Transverse colon (tissue), 4 donors: ENCODE data around the gene KCTD1. TPM values are rescaled to one million over a fixed set of nuclear protein-coding genes. Genes with fewer than 3 reads are reported as not detected.

Experiments used
- DNase-seq: peaks from one replicate; pipeline ENCODE4 v3.0.0-alpha.2; 2019
- H3K27ac ChIP-seq, 4 donors: fragments of 200-600 bp; sonication (generic); 2 replicates each; pipeline ENCODE4 v1.5.1; 2016 to 2018; ENCODE audit warnings: inconsistent platforms in 4 of 4
- H3K27me3 ChIP-seq: fragments of 200-600 bp; sonication (generic); 2 replicates; pipeline ENCODE4 v1.5.1; 2017; ENCODE audit warnings: inconsistent platforms
- H3K36me3 ChIP-seq, 4 donors: fragments of 200-600 bp; sonication (generic); 2 replicates each; pipeline ENCODE4 v1.5.1; 2017 to 2019; ENCODE audit warnings: inconsistent platforms in 4 of 4
- H3K4me1 ChIP-seq, 4 donors: fragments of 200-600 bp; sonication (generic); 2 replicates each; pipeline ENCODE4 v1.5.1; 2017 to 2020; ENCODE audit warnings: inconsistent platforms in 4 of 4
- H3K4me3 ChIP-seq, 4 donors: fragments of 200-600 bp; sonication (generic); 1 replicate in 1 of 4; 2 replicates in 3 of 4; pipeline versions ENCODE4 v1.5.1 to v1.6.1; 2017 to 2019; ENCODE audit warnings: inconsistent platforms in 4 of 4
- H3K9me3 ChIP-seq, 2 donors: fragments of 200-600 bp; sonication (generic); 2 replicates each; pipeline ENCODE4 v1.5.1; 2017 to 2019; ENCODE audit warnings: inconsistent platforms in 2 of 2
- CTCF ChIP-seq, 5 experiments: fragments of 200-600 bp in 3 of 5; fragments of 450-650 bp in 2 of 5; sonication (generic) in 3 of 5; IDR thresholded peaks; 1 replicate in 2 of 5; 2 replicates in 3 of 5; pipeline ENCODE4 v1.5.1; 2016 to 2017; ENCODE audit warnings: antibody characterized with exemption in 5 of 5, inconsistent platforms in 3 of 5, mild to moderate bottlenecking in 2 of 5, moderate library complexity in 1 of 5
- EP300 ChIP-seq: sonication (generic); formaldehyde crosslinking; IDR thresholded peaks from one replicate; pipeline ENCODE4 v1.6.1; 2017; ENCODE audit warnings: antibody characterized with exemption, low read depth
- POLR2A ChIP-seq: fragments of 450-650 bp; IDR thresholded peaks from one replicate; pipeline ENCODE4 v1.6.1; 2016; ENCODE audit warnings: antibody characterized with exemption, mild to moderate bottlenecking, moderate library complexity
- POLR2AphosphoS5 ChIP-seq, 3 donors: sonication (generic); formaldehyde crosslinking; IDR thresholded peaks; one replicate each; pipeline ENCODE4 v1.6.1; 2016; ENCODE audit warnings: antibody characterized with exemption in 3 of 3
- WGBS, 2 donors: methylation state at CpG; one replicate each; pipeline ENCODE4 v1.1.5; 2018; ENCODE audit warnings: low coverage in 1 of 2; 5-methylcytosine and 5-hydroxymethylcytosine counted together
- in situ Hi-C, 4 donors: fragments of 200-750 bp; cut with MboI; loops; one replicate each; pipeline versions ENCODE4 v1.15.0 to v1.15.1; 2017; ENCODE audit warnings: low sequenced_read_pairs in 3 of 4, low pct_ligation_motif_present in 1 of 4, low pct_unique_long_range_greater_than_20kb in 1 of 4
- intact Hi-C: fragments of 100-400 bp; cut with DNase I; formaldehyde crosslinking; loops from one replicate; pipeline ENCODE4 v1.15.1; 2023; ENCODE audit warnings: low total_unique reads
- total RNA-seq, 4 donors: library from RNA; depleted of rRNA; stranded (reverse); fragments of >200 nt; gene quantifications; one replicate each; pipeline ENCODE4 v1.1.0, GENCODE V29; 2016

Gene KCTD1
- total RNA-seq, 4 donors from 2014 or later: 9.0 to 42.3 (median 13.5) TPM

GRCh38 chr18:26544451-26544850 lies 3.9 kb downstream of the KCTD1 start:
- no peaks in the 10 kb centered on the region for H3K36me3 ChIP-seq
- H3K27ac ChIP-seq: no peak overlapping the region
- peaks cover 0 to 46% (median 32%) of the 10 kb centered on the region in 4 donors for H3K4me1 ChIP-seq
- no peak for DNase-seq
- no peak overlapping the region for H3K4me3 ChIP-seq
- 76 to 84% methylated on average over 4 of the region's 4 CpGs for WGBS, 2 donors
- H3K9me3 ChIP-seq: no peaks in the 10 kb centered on the region
- TF ChIP-seq POLR2AphosphoS5 (IDR thresholded peaks at IDR 0.05) (no peak), CTCF (IDR thresholded peaks at IDR 0.05) (no peak), EP300 (no peak)
- H3K27me3 ChIP-seq: peaks cover 6% of the 10 kb centered on the region
- intact Hi-C loops: no loop called here
- in situ Hi-C loops: no loop called here

- Histone ChIP-seq H3K4me3 (no peak overlapping the region), H3K27ac (no peak overlapping the region), H3K9me3 (no peaks in the 10 kb centered on the region), H3K4me1 (peaks cover 0 to 43% (median 29%) of the 10 kb centered on the region in 4 donors), H3K27me3 (no peaks in the 10 kb centered on the region), H3K36me3 (no peaks in the 10 kb centered on the region)
- intact Hi-C loops (no loop called here), in situ Hi-C loops (no loop called here)
- WGBS, 2 donors: 35% methylated on average over 1 of the region's 1 CpG; no CpG with 5 or more reads in 1 of the 2 donors
- TF ChIP-seq CTCF (IDR thresholded peaks at IDR 0.05): no peak
- no peak for TF ChIP-seq POLR2AphosphoS5 (IDR thresholded peaks at IDR 0.05)
- no peak for TF ChIP-seq EP300
- no peak for DNase-seq
Observed at GRCh38 chr18:26543373-26543772, 5.0 kb downstream of the KCTD1 start.

GRCh38 chr18:26540043-26540628 lies 8.2 kb downstream of the KCTD1 start:
- no peaks in the 10 kb centered on the region for H3K27me3 ChIP-seq
- no peak overlapping the region for H3K27ac ChIP-seq
- intact Hi-C loops (no loop called here), in situ Hi-C loops (no loop called here)
- TF ChIP-seq CTCF (IDR thresholded peaks at IDR 0.05) (no peak), POLR2AphosphoS5 (IDR thresholded peaks at IDR 0.05) (no peak), POLR2A (no peak), EP300 (no peak)
- no peaks in the 10 kb centered on the region for H3K36me3 ChIP-seq
- no peak overlapping the region for H3K4me3 ChIP-seq
- WGBS, 2 donors: 83 to 84% methylated on average over 2 to 6 of the region's 6 CpGs
- no peaks in the 10 kb centered on the region for H3K9me3 ChIP-seq
- peaks cover 0 to 21% (median 16%) of the 10 kb centered on the region in 4 donors for H3K4me1 ChIP-seq
- DNase-seq: no peak

GRCh38 chr18:26538524-26538923 lies 9.8 kb downstream of the KCTD1 start:
- intact Hi-C loops: no loop called here
- Histone ChIP-seq H3K4me3 (no peak overlapping the region), H3K27ac (no peak overlapping the region), H3K36me3 (no peaks in the 10 kb centered on the region), H3K4me1 (peaks cover 0 to 6% (median 4%) of the 10 kb centered on the region in 4 donors), H3K9me3 (no peaks in the 10 kb centered on the region), H3K27me3 (no peaks in the 10 kb centered on the region)
- in situ Hi-C loops: no loop called here
- TF ChIP-seq POLR2AphosphoS5 (IDR thresholded peaks at IDR 0.05): no peak
- no peak for TF ChIP-seq POLR2A
- TF ChIP-seq EP300: no peak
- no peak for TF ChIP-seq CTCF (IDR thresholded peaks at IDR 0.05)
- 90 to 93% methylated on average over 2 of the region's 2 CpGs for WGBS, 2 donors
- DNase-seq: no peak
